Vagina (tissue), 2 donors: ENCODE measurements around the gene ABCB10. TPM values are rescaled to one million over a fixed set of nuclear protein-coding genes. Genes with fewer than 3 reads are reported as not detected.

Experiments used
- DNase-seq, 2 donors: peaks; one replicate each; pipeline ENCODE4 v3.0.0-alpha.2; 2017; ENCODE audit errors: extremely low spot score in 2 of 2
- H3K27ac ChIP-seq: fragments of 200-600 bp; sonication (generic); one replicate; pipeline ENCODE4 v1.5.1; 2019
- H3K27me3 ChIP-seq: fragments of 200-600 bp; sonication (generic); one replicate; pipeline ENCODE4 v1.5.1; 2019
- H3K36me3 ChIP-seq, 2 donors: fragments of 200-600 bp; sonication (generic); one replicate each; pipeline ENCODE4 v1.5.1; 2017 to 2019
- H3K4me1 ChIP-seq: fragments of 200-600 bp; sonication (generic); one replicate; pipeline ENCODE4 v1.5.1; 2019
- H3K4me3 ChIP-seq, 2 donors: fragments of 200-600 bp; sonication (generic); 1 replicate in 1 of 2; 2 replicates in 1 of 2; pipeline ENCODE4 v1.5.1; 2016 to 2019
- H3K9me3 ChIP-seq: fragments of 200-600 bp; sonication (generic); one replicate; pipeline ENCODE4 v1.5.1; 2019
- POLR2A ChIP-seq, 2 donors: fragments of 450-650 bp; IDR thresholded peaks; one replicate each; pipeline ENCODE4 v1.6.1; 2017; ENCODE audit warnings: antibody characterized with exemption in 2 of 2, mild to moderate bottlenecking in 2 of 2, moderate library complexity in 2 of 2
- POLR2AphosphoS5 ChIP-seq, 2 donors: sonication (generic); formaldehyde crosslinking; IDR thresholded peaks; one replicate each; pipeline ENCODE4 v1.9.0; 2017; ENCODE audit warnings: antibody characterized with exemption in 2 of 2, mild to moderate bottlenecking in 2 of 2, low read depth in 1 of 2; ENCODE audit not compliant: insufficient read depth in 1 of 2
- intact Hi-C: fragments of 100-400 bp; cut with DNase I; formaldehyde crosslinking; loops from one replicate; pipeline ENCODE4 v1.15.1; 2023
- total RNA-seq: library from RNA; depleted of rRNA; stranded (reverse); fragments of >200 nt; gene quantifications from one replicate; pipeline ENCODE4 v1.2.3, GENCODE V29; 2016
- TF ChIP-seq, protein P1 (sequence below), 3 experiments: fragments of 450-650 bp in 2 of 3; fragments of 200-600 bp in 1 of 3; sonication (generic) in 1 of 3; IDR thresholded peaks; one replicate each; pipeline ENCODE4 v1.5.1; 2017 to 2019; ENCODE audit warnings: antibody characterized with exemption in 3 of 3, mild to moderate bottlenecking in 2 of 3, moderate library complexity in 2 of 3

ABCB10 gene
- total RNA-seq, 1 donor from 2014 or later: 12.5 TPM

DNA sequence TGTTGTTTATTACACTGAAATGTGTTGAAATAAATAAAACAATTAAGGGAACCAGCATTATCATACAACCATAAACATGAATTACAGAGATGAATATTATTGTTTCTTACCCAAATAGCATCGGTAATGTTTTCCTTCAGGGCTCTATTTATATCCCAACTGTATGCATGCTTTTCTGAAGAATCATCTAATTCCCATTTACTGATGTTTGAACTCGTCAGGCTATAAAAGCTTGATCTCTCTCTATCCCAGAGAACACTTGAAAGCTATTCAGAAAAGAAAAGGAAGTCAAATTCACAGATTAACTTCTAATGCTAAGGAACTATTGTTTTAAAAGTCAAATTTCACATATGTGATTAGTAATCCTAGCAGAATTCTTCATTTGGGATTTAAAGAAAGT is 62.7 kb downstream of the ABCB10 start:
- no peak overlapping the region for H3K4me3 ChIP-seq
- no peaks in the 10 kb centered on the region for H3K4me1 ChIP-seq
- intact Hi-C loops: no loop called here
- H3K27me3 ChIP-seq: no peaks in the 10 kb centered on the region
- H3K9me3 ChIP-seq: no peaks in the 10 kb centered on the region
- TF ChIP-seq, protein P1, sequence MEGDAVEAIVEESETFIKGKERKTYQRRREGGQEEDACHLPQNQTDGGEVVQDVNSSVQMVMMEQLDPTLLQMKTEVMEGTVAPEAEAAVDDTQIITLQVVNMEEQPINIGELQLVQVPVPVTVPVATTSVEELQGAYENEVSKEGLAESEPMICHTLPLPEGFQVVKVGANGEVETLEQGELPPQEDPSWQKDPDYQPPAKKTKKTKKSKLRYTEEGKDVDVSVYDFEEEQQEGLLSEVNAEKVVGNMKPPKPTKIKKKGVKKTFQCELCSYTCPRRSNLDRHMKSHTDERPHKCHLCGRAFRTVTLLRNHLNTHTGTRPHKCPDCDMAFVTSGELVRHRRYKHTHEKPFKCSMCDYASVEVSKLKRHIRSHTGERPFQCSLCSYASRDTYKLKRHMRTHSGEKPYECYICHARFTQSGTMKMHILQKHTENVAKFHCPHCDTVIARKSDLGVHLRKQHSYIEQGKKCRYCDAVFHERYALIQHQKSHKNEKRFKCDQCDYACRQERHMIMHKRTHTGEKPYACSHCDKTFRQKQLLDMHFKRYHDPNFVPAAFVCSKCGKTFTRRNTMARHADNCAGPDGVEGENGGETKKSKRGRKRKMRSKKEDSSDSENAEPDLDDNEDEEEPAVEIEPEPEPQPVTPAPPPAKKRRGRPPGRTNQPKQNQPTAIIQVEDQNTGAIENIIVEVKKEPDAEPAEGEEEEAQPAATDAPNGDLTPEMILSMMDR (IDR thresholded peaks at IDR 0.05): no peak
- TF ChIP-seq POLR2A (IDR thresholded peaks at IDR 0.05) (no peak), POLR2AphosphoS5 (IDR thresholded peaks at IDR 0.05; ENCODE audit: insufficient read depth in 1 of 2, low read depth in 1 of 2) (no peak)
- H3K27ac ChIP-seq: no peak overlapping the region
- DNase-seq: no peak
- H3K36me3 ChIP-seq: peaks cover 0 to 73% of the 10 kb centered on the region in 2 donors

DNA sequence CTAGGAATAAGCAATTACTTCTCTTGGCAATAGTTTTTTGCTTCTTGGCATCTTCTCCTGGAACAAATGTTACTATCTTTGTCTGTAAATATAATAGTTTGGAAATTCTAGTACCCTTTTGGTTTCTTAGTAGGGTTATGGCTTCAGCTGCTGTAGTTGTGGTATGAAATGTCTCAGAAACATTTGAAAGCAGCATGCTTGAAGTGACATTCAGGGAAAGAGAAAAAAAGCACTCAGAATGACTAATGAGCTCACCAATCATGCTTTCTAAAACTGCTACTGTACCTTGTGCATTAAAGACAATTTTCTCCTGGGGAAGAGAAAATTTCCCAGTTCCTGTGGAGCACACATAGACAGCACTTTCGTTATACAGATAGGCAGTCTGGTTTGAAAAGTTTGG is 71.3 kb downstream of the ABCB10 start:
- DNase-seq: no peak
- H3K4me3 ChIP-seq: no peak overlapping the region
- no peak overlapping the region for H3K27ac ChIP-seq
- peaks cover 0 to 70% of the 10 kb centered on the region in 2 donors for H3K36me3 ChIP-seq
- TF ChIP-seq POLR2AphosphoS5 (IDR thresholded peaks at IDR 0.05; ENCODE audit: insufficient read depth in 1 of 2, low read depth in 1 of 2): no peak
- TF ChIP-seq POLR2A (IDR thresholded peaks at IDR 0.05): no peak
- TF ChIP-seq, protein P1 (IDR thresholded peaks at IDR 0.05): no peak
- no peaks in the 10 kb centered on the region for H3K9me3 ChIP-seq
- no peaks in the 10 kb centered on the region for H3K4me1 ChIP-seq
- intact Hi-C loops: loop anchor here (10.0 kb wide), 1 partner anchor 232 kb away; no protein-coding TSS in a partner anchor
- no peaks in the 10 kb centered on the region for H3K27me3 ChIP-seq

DNA sequence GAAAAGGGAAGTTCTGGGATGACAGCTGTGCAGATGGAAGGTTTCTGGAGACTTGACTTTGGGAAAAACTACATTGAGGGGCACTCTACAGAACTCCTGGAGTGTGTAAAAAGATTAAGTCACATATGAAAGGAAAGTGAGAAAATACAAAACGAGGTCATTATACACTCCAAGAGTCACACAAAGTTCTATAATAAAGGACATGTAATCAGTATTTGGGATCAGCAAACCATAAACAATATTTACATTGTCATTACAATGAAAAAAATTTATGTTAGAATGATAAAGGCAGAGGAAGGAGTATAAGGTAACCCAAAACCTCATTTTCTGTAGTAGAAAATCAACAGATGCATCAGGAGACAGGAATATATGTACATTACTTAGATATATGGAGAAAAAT is 73.2 kb downstream of the ABCB10 start:
- intact Hi-C loops: loop anchor here (10.0 kb wide), 1 partner anchor 231 kb away; no protein-coding TSS in a partner anchor
- Histone ChIP-seq H3K27ac (no peak overlapping the region), H3K9me3 (no peaks in the 10 kb centered on the region), H3K27me3 (no peaks in the 10 kb centered on the region), H3K36me3 (peaks cover 0 to 80% of the 10 kb centered on the region in 2 donors), H3K4me1 (no peaks in the 10 kb centered on the region), H3K4me3 (no peak overlapping the region)
- TF ChIP-seq, protein P1 (IDR thresholded peaks at IDR 0.05): no peak
- TF ChIP-seq POLR2AphosphoS5 (IDR thresholded peaks at IDR 0.05; ENCODE audit: insufficient read depth in 1 of 2, low read depth in 1 of 2): no peak
- no peak for TF ChIP-seq POLR2A (IDR thresholded peaks at IDR 0.05)
- DNase-seq: no peak

DNA sequence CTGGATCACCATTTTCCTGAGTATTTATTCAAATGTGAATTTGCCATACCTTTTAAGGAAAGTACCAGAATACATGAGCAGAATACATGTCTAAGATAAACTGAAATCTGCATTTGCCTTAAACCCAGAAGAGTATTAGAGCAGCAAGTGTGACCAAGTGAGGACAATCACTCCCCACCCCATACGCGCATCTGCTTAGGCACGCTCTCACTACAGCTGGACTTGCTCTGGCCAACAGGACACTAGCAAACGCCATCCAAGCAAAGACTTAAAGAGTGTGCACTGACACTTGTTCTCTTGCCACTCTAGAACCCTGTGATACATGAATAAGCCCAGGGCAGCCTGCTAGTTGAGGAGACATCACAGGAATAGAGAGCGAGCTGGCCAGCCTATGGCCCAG is 76.0 kb downstream of the ABCB10 start:
- no peaks in the 10 kb centered on the region for H3K9me3 ChIP-seq
- DNase-seq: no peak
- H3K27ac ChIP-seq: no peak overlapping the region
- no peak overlapping the region for H3K4me3 ChIP-seq
- no peaks in the 10 kb centered on the region for H3K27me3 ChIP-seq
- intact Hi-C loops: loop anchor here (10.0 kb wide), 1 partner anchor 228 kb away; no protein-coding TSS in a partner anchor
- TF ChIP-seq POLR2A (IDR thresholded peaks at IDR 0.05): no peak
- TF ChIP-seq, protein P1 (IDR thresholded peaks at IDR 0.05): no peak
- no peak for TF ChIP-seq POLR2AphosphoS5 (IDR thresholded peaks at IDR 0.05; ENCODE audit: insufficient read depth in 1 of 2, low read depth in 1 of 2)
- peaks cover 0 to 76% of the 10 kb centered on the region in 2 donors for H3K36me3 ChIP-seq
- H3K4me1 ChIP-seq: no peaks in the 10 kb centered on the region

DNA sequence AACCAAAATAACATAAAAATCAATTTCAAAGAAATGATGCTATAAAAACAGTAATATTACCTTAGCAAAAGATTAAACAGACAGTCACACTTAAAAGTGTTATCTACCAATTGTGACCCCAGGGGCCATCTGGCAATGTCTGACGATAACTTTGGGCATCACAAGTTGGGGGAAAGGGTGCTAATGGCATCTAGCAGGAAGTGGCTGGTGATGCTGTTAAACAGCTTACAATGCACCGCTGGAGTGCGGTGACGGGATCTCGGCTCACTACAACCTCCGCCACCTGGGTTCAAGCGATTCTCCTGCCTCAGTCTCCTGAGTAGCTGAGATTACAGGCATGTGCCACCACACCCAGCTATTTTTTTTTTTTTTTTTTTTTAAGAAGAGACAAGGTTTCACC is 78.0 kb downstream of the ABCB10 start:
- intact Hi-C loops: loop anchor here (10.0 kb wide), 1 partner anchor 226 kb away; no protein-coding TSS in a partner anchor

More for the DNA sequence above, 78.0 kb downstream of the ABCB10 start:
- TF ChIP-seq, protein P1 (IDR thresholded peaks at IDR 0.05): no peak
- TF ChIP-seq POLR2A (IDR thresholded peaks at IDR 0.05) (no peak), POLR2AphosphoS5 (IDR thresholded peaks at IDR 0.05; ENCODE audit: insufficient read depth in 1 of 2, low read depth in 1 of 2) (no peak)
- Histone ChIP-seq H3K36me3 (peaks cover 0 to 70% of the 10 kb centered on the region in 2 donors), H3K4me3 (no peak overlapping the region), H3K9me3 (no peaks in the 10 kb centered on the region), H3K4me1 (no peaks in the 10 kb centered on the region), H3K27ac (no peak overlapping the region), H3K27me3 (no peaks in the 10 kb centered on the region)
- DNase-seq: no peak
